KBM-7 (cell line): ENCODE data around the gene IREB2.
"Not testable (repeated sequence)": the region's sequence is repeated elsewhere in the genome, so short reads cannot be mapped to it uniquely, and the experiment has no call there.

ENCODE experiments used
- DNase-seq: peaks from one replicate; pipeline ENCODE4 v3.0.0-alpha.2; 2015
- in situ Hi-C: fragments of 300-500 bp; cut with MboI; formaldehyde crosslinking; loops from 2 replicates; pipeline ENCODE4 v1.14.3; 2020; ENCODE audit warnings: low sequenced_read_pairs, low pct_unique_long_range_greater_than_20kb, mixed read lengths

IREB2 gene

DNA sequence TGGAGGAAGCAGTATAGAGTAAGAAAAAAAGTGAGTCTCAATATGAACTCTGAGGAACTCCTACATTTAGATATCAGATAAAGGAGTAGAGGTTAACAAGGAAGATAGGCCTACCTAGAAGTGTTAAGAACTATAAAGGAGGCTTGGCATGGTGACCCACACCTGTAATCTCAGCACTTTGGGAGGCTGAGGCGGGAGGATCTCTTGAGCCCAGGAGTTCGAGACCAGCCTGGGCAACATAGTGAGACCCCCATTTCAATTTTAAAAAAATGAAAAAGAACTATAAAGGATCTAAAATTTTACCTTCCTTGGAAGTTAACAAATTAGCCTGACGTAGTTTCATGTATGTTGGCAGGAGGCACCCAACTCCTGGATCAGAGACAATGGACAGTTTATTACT is 14.5 kb downstream of the IREB2 start:
- no peak for DNase-seq
- in situ Hi-C loops = no loop called here

DNA sequence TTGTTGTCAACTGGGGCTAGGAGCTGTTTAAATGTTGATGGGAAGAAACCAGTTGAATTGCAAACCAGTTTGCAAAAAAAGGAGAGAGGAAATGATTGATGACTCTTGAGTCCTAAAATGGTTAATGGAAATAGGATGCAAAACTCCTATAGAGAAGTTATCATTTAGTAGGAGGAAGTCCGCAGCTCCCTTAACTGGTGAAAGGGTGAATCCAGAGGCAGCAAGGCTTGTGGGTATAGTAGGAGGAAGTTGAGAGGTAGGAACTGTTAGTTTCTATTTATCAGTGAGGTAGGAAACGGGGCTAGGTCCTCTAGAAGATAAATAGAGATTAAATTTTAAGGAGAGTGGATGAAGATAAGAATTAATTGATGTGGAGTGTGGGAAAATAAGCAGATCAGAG is 15.4 kb downstream of the IREB2 start:
- in situ Hi-C loops = no loop called here
- DNase-seq = peak; percentile 75

DNA sequence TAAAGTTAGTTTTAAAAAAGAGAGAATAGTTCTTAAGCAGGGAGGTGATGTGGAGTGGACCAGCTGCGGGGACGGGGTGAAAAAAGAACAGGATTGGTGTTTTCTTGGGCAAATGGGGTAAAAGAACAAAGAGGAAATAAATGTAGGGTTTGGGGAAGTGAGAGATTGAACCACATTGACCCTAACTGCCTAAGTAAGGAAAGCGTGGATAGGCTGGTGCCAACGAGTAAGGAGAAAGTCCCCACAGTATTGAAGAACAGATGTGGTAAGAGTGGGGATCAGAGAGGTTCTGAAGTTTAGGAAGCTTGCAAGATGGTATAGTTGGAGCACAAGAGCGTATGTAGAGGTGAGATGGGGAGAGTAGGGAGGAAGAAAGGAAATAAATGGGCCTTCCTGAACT is 17.0 kb downstream of the IREB2 start:
- DNase-seq = peak; percentile 91
- in situ Hi-C loops = no loop called here

DNA sequence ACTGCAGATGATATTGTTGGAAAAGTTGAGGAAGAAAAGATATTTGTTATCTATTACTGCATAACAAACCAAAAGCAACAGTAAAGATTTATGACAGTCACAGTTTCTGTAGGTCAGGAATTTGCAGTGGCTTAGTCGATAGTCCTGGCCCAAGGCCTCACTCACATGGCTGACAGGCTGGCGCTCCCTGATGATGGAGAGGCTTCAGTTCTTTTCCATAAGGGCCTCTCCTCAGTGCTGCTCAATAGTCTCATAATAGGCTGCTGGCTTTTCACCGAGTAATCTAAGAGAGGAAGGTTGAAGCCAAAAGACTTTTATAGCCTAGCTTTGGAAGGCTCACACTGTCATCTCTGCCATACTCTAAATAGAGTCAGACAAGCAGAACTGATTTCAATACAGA is 17.7 kb downstream of the IREB2 start:
- DNase-seq = no peak
- in situ Hi-C loops = no loop called here

DNA sequence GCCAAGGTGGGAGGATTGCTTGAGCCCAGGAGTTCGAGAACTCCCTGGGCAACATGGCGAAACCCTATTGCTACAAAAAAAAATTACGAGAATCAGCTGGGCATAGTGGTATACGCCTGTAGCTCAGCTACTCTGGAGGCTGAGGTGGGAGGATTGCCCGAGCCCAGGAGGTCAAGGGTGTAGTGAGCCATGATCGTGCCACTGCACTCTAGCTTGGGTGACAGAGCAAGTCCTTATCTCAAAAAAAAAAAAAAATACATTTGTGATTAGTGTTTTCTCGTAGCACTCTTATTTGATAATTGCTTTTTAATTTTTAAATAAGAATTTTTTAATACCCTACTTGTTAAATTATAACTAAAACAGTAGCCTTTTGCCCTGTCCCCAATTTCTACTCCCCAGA is 18.4 kb downstream of the IREB2 start:
- in situ Hi-C loops = no loop called here
- DNase-seq = no peak

DNA sequence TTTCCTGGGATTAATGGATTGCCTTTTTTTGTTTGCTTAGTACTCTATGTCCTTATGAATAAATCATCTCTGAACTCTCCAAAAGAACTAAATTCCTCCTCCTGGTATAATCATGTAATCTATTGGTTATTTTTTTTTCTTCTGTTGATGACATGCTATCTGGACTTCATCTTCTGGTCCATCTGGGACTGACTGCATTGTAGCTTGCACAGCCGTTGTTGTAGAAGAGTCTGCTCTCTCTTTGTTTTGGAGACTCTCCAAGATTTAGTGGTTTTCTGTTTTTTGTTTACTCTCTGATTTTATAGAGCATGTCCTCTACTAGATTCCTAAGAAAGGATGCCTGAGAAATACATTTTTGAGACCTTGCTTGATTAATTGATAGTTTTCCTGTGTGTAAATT is 19.1 kb downstream of the IREB2 start:
- in situ Hi-C loops = no loop called here
- DNase-seq = no peak

DNA sequence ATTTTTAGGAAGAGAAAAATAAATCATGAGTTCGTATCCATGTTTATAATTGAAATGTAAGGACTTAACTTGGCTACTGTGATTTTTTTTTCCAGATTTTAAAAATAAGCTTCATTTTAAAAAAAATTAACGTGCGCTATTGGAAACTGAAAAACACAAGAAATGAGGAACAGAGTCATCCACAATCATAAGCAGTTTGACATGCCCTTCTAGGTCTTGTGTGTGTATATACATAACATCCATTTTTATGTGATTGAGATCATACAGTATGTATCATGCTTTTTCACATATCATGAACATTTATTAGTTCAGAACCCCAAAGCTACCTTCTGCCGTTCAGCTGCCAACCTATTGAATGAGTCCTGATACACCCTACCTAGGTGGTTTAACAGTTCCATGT is 22.7 kb downstream of the IREB2 start:
- no peak for DNase-seq
- in situ Hi-C loops = no loop called here

DNA sequence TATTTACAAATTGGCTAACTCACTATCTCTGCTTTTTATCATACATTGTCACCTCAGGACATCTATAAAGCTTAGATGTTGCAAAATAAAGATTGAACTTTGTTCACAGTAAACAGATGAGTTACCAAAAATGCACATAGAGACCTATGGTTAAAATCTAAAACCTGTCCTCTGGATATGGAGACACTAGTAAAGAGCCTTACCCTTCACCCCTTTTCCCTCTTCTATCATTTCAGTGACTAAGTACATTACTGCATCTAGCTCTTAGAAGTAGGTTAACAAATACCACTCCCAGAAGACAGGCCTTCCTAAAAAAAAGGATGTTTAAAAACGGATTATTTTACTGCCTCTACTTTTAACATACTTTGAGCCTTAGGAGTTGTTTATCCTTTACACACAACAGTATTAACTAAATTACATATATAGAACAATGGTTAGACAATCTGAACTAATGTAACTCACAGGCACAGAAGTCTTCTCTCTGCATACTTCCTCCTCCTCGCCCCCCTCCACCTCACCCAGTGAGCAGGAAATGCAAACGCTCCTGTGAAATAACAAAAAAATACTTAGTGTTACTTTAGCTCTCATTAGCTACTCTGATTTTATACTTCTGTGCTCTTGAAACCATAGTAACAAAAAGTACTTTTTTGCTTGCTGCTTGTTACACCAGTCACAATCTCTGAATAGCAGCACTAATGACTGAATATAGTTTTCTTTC is 23.3 kb downstream of the IREB2 start:
- DNase-seq = no peak
- in situ Hi-C loops = no loop called here

DNA sequence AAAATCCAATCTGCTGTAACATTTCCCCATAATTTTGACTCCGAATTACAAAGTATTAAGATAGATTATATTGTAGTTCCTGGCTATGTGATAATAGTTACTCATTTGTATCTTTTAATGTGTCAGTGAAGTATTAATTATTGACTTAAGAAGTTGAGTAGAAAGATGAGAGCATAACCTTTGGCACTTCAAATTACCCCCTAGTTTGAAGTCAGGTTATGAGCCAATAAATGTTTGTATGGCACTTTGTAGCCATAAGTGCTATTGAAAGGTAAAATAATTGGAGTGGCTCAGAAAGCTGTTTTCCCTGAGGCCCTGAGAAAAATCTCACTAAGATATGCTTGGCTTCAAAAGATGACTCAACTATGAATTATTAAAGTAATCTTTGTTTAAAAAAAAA is 31.0 kb downstream of the IREB2 start:
- DNase-seq = no peak
- in situ Hi-C loops = no loop called here

DNA sequence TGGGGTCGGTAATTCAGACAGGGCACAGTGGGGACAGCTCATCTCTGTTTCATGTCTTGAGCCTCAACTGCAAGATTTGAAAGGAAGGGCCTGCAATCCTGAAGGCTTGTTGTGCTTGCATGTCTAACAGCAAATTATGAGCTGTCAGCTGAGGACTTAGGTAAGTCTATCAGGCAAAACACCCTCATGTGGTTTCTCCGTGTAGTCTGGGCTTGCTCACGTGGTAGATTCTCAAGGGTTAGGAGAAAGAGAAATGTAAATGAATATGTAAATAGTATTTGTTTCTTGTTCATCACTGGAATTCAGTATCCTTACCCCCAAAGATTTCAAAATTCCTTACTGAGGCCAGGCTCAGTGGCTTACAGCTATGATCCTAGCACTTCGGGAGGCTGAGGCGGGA is 39.3 kb downstream of the IREB2 start:
- DNase-seq = no peak
- in situ Hi-C loops = no loop called here

DNA sequence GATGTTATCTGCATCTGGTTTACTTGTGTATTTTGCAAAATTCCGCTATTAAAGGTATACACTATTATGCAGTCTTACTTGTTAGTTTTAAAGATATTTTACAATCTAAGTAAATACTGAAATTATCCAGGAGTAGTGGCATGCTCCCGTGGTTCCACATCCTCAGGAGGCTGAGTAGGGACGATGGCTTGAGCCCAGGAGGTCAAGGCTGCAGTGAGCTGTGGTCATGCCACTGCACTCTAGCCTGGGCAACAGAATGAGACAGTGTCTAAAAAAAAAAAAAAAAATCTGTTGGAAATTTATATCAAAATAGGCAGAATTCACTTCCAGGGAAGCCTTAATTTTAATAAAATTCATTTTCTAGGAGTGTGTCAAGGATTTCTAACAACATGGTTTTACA is 41.6 kb downstream of the IREB2 start:
- DNase-seq = no peak
- in situ Hi-C loops = no loop called here

DNA sequence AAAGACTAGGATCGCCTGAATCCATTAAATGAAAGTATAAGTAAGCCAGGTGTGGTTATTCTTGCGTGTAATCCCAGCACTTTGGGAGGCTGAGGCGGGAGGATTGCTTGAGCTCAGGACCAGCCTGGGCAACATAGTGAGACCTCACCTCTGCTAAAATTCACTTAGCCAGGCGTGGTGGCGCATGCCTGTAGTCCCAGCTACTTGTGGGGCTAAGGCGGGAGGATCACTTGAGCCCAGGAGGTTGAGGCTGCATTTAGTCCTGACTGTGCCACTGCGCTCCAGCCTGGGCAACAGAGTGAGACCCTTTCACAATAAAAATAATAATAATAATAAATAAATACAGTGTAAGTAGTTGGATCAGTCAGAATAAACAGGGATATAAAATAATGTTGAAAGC is 43.9 kb downstream of the IREB2 start:
- in situ Hi-C loops = no loop called here
- DNase-seq = no peak

DNA sequence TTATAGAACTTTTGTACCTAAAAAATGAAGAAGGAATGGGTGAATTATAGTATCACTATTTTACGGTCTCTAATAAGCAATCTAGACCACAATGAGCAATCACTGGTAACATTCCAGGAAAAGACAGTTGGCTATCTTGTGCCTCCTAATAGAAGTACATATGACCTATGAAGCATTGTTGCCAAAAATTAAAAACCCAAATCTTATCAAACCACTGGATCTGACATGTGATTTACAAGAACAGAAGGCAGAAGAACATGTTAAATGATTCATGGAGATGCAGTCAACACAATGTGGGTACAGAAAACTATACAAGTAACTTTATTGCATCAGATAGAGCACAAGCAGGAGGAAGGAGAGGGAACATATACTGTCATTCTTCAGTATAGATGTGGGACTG is 54.9 kb downstream of the IREB2 start:
- no peak for DNase-seq
- in situ Hi-C loops = no loop called here

DNA sequence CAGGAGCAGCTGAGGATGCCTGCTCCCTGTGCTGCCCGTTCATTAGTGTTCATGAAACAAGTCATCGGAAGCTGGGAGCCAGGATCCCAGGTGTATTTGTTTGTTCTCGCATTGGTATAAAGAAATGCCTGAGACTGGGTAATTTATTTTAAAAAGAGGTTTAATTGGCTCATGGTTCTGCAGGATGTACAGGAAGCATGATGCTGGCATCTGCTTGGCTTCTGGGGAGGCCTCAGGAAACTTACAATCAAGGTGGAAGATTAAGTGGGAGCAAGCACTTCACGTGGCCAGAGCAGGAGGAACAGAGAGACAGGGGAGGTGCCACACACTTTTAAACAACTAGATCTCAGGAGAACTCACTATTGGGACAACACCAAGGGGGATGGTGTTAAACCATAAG is 63.8 kb downstream of the IREB2 start:
- in situ Hi-C loops = no loop called here
- no peak for DNase-seq

DNA sequence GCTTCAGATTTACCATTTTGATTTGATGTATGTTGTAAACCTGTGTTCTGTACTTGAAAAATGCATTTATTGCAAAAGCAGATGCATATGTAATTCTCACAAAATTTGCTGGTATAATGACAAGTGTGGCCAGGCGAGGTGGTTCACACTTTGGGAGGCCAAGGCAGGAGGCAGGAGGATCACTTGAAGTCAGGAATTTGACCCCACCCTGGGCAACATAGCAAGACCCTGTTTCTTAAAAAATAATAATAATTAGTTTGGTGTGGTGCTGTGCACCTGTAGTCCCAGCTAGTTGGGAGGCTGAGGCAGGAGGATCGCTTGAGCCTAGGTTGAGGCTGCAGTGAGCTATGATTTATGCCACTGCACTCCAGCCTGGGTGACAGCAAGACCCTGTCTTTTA is 64.6 kb downstream of the IREB2 start:
- in situ Hi-C loops = no loop called here
- DNase-seq = no peak

DNA sequence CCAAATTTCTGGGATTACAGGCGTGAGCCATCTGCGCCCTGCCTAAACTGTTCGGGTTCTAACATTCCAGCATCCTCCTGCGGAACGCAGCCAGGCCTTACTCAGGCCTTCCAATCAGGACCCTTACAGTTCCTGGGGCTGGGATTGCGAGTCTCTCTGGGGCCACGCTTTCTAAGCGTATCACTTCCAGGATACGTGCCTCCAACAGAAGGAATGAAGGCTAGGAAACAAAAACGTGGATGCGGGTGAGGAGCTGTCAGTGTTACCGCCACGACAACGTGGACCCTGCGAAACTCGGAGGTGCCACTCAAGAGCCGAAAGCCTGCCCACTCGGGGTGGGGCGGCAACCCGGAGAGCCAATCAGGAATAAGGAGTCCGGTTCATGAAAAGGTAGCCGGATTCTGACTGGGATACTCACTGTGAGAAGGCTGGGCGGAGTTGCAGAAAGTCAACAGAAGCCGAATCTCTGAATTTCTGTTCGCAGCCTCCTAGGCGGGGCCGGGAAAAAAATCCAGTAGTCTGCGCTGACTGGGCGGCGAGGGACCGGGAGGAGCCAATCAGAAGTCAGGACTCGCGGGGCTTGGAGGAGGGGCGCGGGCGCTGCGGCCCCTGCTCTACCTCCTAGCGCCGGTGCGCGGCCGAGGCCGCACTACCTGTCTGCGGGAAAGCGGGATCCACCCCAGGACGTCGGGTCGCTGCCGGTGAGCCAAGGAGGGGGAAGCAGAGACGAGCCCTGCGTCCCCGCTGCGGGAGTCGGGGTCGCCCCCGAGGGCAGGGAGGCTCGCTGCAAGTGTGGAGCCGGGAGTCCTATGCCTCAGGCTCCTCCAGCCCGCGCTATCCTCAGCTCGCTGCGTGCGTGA is 69.2 kb downstream of the IREB2 start, which contains the start of gene HYKK:
TSS of gene HYKK (plus strand) at position 607 of the 860 bp plus-strand sequence. CDS start 5,512 bp downstream, outside the sequence.
- in situ Hi-C loops = no loop called here
- peak; percentile 100 for DNase-seq

DNA sequence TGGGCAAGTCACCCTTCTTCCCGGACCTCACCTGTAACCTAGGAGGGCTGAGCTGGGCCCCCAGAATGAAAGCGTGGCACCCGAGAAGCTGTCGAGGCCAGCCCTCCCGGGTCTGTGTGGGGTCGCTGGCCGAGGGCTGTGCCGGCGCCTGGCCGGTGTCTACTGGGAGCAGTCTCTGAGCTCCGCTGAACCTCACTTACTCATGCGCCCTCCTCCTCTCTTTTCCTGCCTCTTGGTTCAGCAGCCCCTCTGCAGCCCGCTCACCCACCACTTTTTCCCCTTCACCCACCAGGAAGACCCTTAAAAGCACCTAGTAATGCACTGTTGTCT is 69.8 kb downstream of the IREB2 start:
- in situ Hi-C loops = no loop called here
- DNase-seq = no peak

DNA sequence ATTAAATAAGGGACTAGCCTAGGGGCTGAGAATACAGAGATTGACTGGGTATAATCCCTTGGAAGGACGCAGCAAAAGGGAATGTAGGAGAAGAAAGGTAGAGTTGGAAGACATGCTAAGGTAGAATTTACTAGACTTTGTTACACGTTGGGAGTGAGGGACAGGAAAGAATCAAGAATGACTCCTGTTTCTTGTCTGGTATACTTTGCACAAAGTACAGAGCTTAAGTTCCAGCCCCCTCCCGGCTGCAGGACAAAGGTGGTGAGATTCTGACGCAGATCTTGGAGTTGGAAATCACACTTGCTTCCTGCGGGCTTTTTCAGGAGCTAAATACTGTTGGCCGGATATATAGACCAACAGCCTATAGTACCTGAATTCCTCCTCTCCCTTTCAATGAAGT is 70.3 kb downstream of the IREB2 start:
- in situ Hi-C loops = no loop called here
- no peak for DNase-seq

DNA sequence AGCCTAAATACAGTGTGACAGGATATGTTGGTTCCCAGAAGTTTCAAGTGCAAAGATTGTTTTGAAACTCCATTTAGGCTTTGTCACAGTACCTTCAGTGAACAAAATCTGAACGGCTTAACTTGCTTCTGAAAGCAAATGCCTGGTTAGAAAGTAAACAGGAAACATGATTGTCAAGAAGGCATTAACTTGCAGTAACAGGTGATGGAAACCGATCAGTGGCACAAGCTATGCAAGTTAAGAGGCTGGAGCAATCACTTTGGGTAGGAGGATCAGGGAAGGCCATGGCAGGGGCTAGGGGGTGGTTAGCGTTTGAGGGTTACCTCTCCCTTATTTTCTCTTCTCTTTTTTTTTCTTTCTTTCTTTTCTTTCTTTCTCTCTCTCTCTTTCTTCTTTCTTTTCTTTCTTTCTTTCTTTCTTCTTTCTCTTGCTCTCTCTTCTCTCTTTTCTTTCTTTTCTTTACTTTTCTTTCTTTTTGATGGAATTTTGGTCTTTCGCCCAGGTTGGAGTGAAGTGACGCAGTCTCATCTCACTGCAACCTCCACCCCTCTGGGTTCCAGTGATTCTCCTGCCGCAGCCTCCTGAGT is 71.8 kb downstream of the IREB2 start:
- in situ Hi-C loops = no loop called here
- no peak for DNase-seq

DNA sequence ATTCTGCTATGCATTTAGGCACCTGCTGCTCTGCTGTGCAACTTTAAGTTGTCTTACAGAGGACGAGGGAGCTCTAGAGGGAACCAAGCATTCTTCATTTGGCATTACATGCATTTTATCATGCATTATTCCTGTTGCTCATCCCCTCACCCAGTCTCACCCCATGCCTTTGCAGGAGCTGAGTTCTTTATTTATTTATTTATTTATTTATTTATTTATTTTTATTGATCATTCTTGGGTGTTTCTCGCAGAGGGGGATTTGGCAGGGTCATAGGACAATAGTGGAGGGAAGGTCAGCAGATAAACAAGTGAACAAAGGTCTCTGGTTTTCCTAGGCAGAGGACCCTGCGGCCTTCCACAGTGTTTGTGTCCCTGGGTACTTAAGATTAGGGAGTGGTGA is 82.0 kb downstream of the IREB2 start:
- DNase-seq, in situ Hi-C loops: not testable (repeated sequence)
